GM15510 (cell line): Measurements from ENCODE around the gene MOCS1.

ENCODE experiments used
- POLR2A ChIP-seq: IDR thresholded peaks from 3 replicates; pipeline ENCODE4 v1.6.1; 2011; ENCODE audit warnings: borderline replicate concordance; ENCODE audit not compliant: insufficient read length; ENCODE audit errors: extremely low read depth

MOCS1 gene

DNA sequence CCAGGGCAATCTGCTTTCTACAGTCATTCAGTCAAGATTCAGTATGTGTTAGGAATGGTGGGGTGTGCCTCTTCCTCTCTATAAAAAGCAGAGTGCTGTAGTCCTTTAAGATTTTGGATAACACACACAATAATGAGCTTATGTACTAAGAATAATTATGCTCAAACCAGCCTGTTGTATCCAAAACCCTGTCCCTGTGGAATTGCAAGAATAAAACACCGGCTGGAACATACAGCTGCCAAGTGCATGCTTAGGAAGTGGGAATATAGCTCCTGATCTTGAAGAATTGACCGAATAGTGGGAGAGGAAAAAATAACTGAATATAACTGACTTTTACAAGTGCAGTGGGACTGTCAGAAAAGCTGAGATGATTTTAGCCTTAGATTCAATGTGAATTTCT is 979 bp upstream of the MOCS1 start:
- no peak for TF ChIP-seq POLR2A

- TF ChIP-seq POLR2A: no peak
These were observed 562 bp downstream of the MOCS1 start for GRCh38 chr6:39933669-39934130.

GRCh38 chr6:39932386-39932910 is 1.8 kb downstream of the MOCS1 start:
- TF ChIP-seq POLR2A: no peak

DNA sequence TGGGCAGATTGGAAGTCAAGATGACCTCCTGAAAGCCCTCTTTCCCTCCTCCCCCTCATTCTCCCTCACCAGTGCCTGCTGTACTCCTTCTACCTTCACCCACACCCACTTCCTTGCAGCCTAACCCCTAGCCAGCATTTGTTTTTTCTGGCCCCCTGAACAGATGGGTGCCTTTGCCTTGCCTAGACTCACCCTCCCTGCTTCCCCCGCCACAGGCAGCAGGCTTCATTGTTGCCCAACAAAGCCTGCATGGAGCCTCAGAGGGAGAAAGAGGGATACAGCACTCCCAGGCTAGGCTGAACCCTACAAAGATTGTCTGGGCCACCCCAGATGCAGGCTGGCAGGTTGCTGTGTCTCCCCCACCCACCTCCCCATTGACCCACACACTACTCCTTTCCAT is 2.7 kb downstream of the MOCS1 start:
- TF ChIP-seq POLR2A: no peak

GRCh38 chr6:39930540-39930939 is 3.7 kb downstream of the MOCS1 start:
- no peak for TF ChIP-seq POLR2A

GRCh38 chr6:39929733-39930461 is 4.4 kb downstream of the MOCS1 start:
- TF ChIP-seq POLR2A: no peak

DNA sequence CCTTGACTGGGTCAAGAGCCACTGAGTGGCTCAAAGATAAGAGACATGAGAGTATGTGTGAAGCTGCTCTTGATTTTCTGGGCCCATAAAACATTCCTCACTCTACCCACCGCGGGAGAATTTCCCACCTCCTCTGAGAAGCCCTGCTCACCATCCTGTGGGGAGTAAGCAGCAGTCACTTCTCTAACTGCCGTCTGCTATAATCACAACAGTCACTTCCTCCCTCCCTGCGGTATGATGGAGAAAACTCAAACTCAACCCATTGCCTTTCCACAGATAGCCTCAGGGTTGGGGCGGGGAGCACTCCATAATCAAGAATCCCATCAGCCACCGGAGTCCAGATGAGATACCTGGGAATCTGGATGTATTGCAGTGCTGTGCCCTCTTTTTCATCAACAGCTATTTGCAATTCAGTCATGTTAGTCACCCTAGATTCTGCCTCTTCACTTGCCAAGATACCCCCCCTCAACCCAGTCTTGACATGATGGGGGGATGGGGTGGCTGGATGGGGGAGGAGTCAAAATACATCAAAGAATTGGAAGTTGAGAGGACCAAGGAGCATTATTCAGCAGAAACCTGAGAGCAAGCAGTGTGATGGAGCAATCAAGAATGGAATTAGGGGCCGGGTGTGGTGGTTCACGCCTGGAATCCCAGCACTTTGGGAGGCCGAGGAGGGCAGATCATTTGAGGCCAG is 5.1 kb downstream of the MOCS1 start:
- TF ChIP-seq POLR2A: no peak

DNA sequence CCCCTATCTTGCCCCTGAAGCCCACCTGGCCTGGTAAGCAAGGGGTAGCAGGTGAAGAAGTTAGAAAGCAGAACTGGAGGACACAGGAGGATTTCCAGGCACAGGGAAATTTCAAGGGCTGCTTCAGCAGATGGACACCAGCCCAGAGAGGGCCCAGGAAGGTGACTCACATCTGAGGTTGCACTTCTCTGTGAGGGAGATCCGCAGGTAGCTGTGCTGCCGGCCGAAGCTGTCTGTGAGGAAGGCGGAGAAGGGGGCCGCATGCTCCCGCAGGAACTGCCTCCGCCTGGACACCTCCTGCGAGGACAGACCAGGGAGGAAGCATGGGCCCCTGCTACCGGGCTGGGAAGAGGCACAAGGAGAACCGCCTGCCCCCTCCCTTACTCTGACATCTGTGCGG is 7.1 kb downstream of the MOCS1 start:
- TF ChIP-seq POLR2A: no peak

DNA sequence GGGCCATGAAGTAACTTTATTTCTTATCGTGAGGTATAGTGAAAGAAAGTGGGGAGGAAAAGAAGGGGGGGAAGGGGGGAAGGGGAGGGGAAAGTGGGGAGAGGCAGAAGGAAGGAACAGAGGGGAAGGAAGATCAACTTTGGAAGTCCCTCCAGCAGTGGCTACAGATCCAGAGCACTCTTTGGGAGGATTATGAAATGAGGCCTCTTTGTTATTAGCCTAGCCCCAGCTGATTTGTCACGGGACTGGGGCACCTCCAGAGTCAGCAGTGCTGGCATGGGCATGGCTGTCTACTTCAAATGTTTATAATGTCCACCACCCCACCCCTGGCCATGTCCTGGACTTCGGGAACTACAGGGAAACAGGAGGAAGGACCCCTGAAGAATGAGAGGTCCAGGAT is 7.6 kb downstream of the MOCS1 start:
- TF ChIP-seq POLR2A: no peak

GRCh38 chr6:39925931-39926290 is 8.4 kb downstream of the MOCS1 start:
- TF ChIP-seq POLR2A: no peak

GRCh38 chr6:39925191-39925930 is 8.9 kb downstream of the MOCS1 start:
- no peak for TF ChIP-seq POLR2A

DNA sequence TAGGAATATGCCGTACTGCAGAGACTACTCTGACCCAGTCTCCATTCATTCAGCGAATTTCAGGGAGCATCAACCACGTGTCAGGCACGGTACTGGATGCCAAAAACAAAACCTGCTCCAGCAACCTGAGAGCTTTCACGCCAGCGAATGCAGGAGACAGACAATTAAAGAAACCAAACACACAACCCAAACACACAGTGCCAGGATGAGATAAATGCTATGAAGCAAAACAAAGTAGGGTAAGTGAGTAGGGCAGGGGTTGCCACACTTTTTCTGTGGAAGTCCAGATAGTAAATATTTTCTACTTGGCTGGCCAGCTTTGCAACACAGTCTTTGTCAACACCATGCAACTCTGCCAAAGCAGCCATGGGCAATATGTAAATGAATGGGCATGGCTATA is 10.0 kb downstream of the MOCS1 start:
- no peak for TF ChIP-seq POLR2A

DNA sequence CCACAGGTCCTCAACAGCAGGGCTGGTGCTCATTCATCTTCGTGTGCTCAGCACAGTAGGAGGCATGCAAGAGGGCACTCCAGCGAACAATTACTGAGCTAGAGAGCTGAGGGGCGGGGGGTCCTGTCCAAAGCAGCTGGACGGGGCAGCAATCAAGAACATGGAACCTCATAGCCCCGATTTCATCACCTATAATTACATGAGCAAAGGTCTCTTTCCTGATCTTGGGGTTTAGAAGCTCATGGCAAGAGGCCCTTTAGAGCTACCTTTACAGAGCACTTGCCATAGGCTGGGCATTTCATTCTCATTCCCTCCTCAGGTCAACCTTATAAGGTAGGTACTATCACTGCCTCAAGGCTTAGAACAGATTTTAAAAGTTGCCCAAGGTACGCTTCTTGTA is 10.4 kb downstream of the MOCS1 start:
- TF ChIP-seq POLR2A: no peak

GRCh38 chr6:39923394-39923793 is 10.9 kb downstream of the MOCS1 start:
- TF ChIP-seq POLR2A: no peak

- no peak for TF ChIP-seq POLR2A
These were observed 11.4 kb downstream of the MOCS1 start for GRCh38 chr6:39922821-39923220.
